Activated B cell treated with CpG ODN at 0.5 μM for 24 hours (primary cell): Measurements from ENCODE around the gene GBP7. TPM values are rescaled to one million over a fixed set of nuclear protein-coding genes. Genes with fewer than 3 reads are reported as not detected.
A peak's percentile ranks its signal among the peaks of the same experiment; 100 is the strongest.

Source experiments
- ATAC-seq: fragments of 200-7000 bp; cut with Tn5 transposase; one replicate; pipeline ENCODE4 v1.10.0; 2021; ENCODE audit warnings: low read depth, mild to moderate bottlenecking, moderate library complexity
- CTCF ChIA-PET: fragments of 350-600 bp; sonication (Branson Sonifier 250); formaldehyde crosslinking; loops from one replicate; lab custom pipeline; 2021; ENCODE audit warnings: antibody characterized with exemption; lab: Charles Lee
- POLR2A ChIA-PET: fragments of 350-600 bp; sonication (Branson Sonifier 250); formaldehyde crosslinking; loops from one replicate; lab custom pipeline; 2021; ENCODE audit warnings: antibody characterized with exemption; lab: Charles Lee
- DNase-seq: peaks from one replicate; pipeline ENCODE4 v3.0.0; 2022
- H3K27ac Mint-ChIP-seq: one replicate; pipeline ENCODE4 v1.8.0; 2020; ENCODE audit warnings: mixed read lengths
- H3K27me3 Mint-ChIP-seq: one replicate; pipeline ENCODE4 v1.8.0; 2021; ENCODE audit warnings: mixed read lengths
- H3K36me3 Mint-ChIP-seq: one replicate; pipeline ENCODE4 v1.8.0; 2021; ENCODE audit warnings: low read depth, mixed read lengths
- H3K4me1 Mint-ChIP-seq: one replicate; pipeline ENCODE4 v1.8.0; 2021; ENCODE audit warnings: mixed read lengths
- H3K4me3 Mint-ChIP-seq: one replicate; pipeline ENCODE4 v1.8.0; 2020; ENCODE audit warnings: mild to moderate bottlenecking, mixed read lengths
- H3K9me3 Mint-ChIP-seq: one replicate; pipeline ENCODE4 v1.8.0; 2020; ENCODE audit warnings: mixed read lengths
- CTCF ChIP-seq: fragments of 200-600 bp; IDR thresholded peaks from one replicate; pipeline ENCODE4 v1.8.0; 2022; ENCODE audit warnings: antibody characterized with exemption, mild to moderate bottlenecking
- intact Hi-C: fragments of 100-400 bp; cut with micrococcal nuclease; formaldehyde crosslinking; loops from one replicate; pipeline ENCODE4 v1.15.1; 2024
- total RNA-seq: library from RNA; stranded (reverse); gene quantifications from 2 replicates; pipeline ENCODE4 v1.2.3, GENCODE V29; 2022

GBP7 gene
- total RNA-seq, 1 donor from 2014 or later = not detected

GRCh38 chr1:89125240-89125912, 50.4 kb downstream of the GBP7 start:
- no peak for TF ChIP-seq CTCF
- H3K36me3 Mint-ChIP-seq = peaks cover 7% of the 10 kb centered on the region

GRCh38 chr1:89121641-89122040, 54.2 kb downstream of the GBP7 start:
- H3K27me3 Mint-ChIP-seq = no peaks in the 10 kb centered on the region
- H3K27ac Mint-ChIP-seq = no peak overlapping the region
- DNase-seq (no peak), ATAC-seq (no peak)
- no peak overlapping the region for H3K4me3 Mint-ChIP-seq
- POLR2A ChIA-PET = no interaction called here
- peaks cover 37% of the 10 kb centered on the region for H3K4me1 Mint-ChIP-seq
- CTCF ChIA-PET = no interaction called here
- peaks cover 10% of the 10 kb centered on the region for H3K36me3 Mint-ChIP-seq
- H3K9me3 Mint-ChIP-seq = no peaks in the 10 kb centered on the region
- TF ChIP-seq CTCF = no peak
- intact Hi-C loops = no loop called here

More at GRCh38 chr1:89125240-89125912, 50.4 kb downstream of the GBP7 start:
- H3K27ac Mint-ChIP-seq = peak overlapping the region; percentile 91
- peaks cover 2% of the 10 kb centered on the region for H3K9me3 Mint-ChIP-seq
- ATAC-seq (peak; percentile 20), DNase-seq (no peak)
- peaks cover 63% of the 10 kb centered on the region for H3K4me1 Mint-ChIP-seq
- CTCF ChIA-PET = interaction anchor here (1.0 to 2.7 kb wide), 2 partner anchors 40 to 72 kb away, joined by 4 to 6 read pairs; no protein-coding TSS in a partner anchor
- POLR2A ChIA-PET = interaction anchor here (0.6 to 1.9 kb wide), 2 partner anchors 44 to 235 kb away, joined by 5 to 10 read pairs; no protein-coding TSS in a partner anchor
- H3K4me3 Mint-ChIP-seq = peak overlapping the region; percentile 90
- no peaks in the 10 kb centered on the region for H3K27me3 Mint-ChIP-seq
- intact Hi-C loops = loop anchor here (2.0 kb wide), 1 partner anchor 103 kb away; the partner anchor contains the start of gene GBP3

- DNase-seq = no peak
- H3K36me3 Mint-ChIP-seq = peaks cover 49% of the 10 kb centered on the region
- no peak for TF ChIP-seq CTCF
- H3K4me3 Mint-ChIP-seq = no peak overlapping the region
- H3K27ac Mint-ChIP-seq = no peak overlapping the region
- ChIA-PET CTCF (no interaction called here), POLR2A (no interaction called here)
- H3K4me1 Mint-ChIP-seq = no peaks in the 10 kb centered on the region
- no peaks in the 10 kb centered on the region for H3K27me3 Mint-ChIP-seq
- intact Hi-C loops = no loop called here
- ATAC-seq = no peak
- peaks cover 2% of the 10 kb centered on the region for H3K9me3 Mint-ChIP-seq
These were observed 61.1 kb downstream of the GBP7 start for GRCh38 chr1:89114662-89115061.

GRCh38 chr1:89112871-89113613, 62.8 kb downstream of the GBP7 start:
- H3K36me3 Mint-ChIP-seq = peaks cover 64% of the 10 kb centered on the region
- ATAC-seq = no peak
- POLR2A ChIA-PET = no interaction called here

More at GRCh38 chr1:89112871-89113613, 62.8 kb downstream of the GBP7 start:
- Mint-ChIP-seq H3K27me3 (no peaks in the 10 kb centered on the region), H3K4me3 (no peak overlapping the region), H3K27ac (no peak overlapping the region), H3K4me1 (no peaks in the 10 kb centered on the region), H3K9me3 (peaks cover 2% of the 10 kb centered on the region)
- intact Hi-C loops = no loop called here
- no peak for TF ChIP-seq CTCF
- DNase-seq = no peak
- CTCF ChIA-PET = no interaction called here
